ENCODE data around the gene UTS2B.

UTS2B gene

GRCh38 chr3:191380001-191380400 lies 49.7 kb upstream of the UTS2B start:
- TF ChIP-seq ZFP3 (tag by site-specific recombination; IDR thresholded peaks at IDR 0.05; ENCODE audit: low read depth) (no peak), ZNF10 (tag by site-specific recombination; IDR thresholded peaks at IDR 0.05) (no peak), ZFP41 (tag by site-specific recombination; IDR thresholded peaks at IDR 0.05; ENCODE audit: borderline replicate concordance) (no peak), GFI1B (tag by site-specific recombination; IDR thresholded peaks at IDR 0.05) (no peak), ZNF670 (tag by site-specific recombination; IDR thresholded peaks at IDR 0.05; ENCODE audit: low read depth) (no peak), ZNF785 (tag by site-specific recombination; IDR thresholded peaks at IDR 0.05) (no peak), ZBTB8A (tag by site-specific recombination; IDR thresholded peaks at IDR 0.05) (no peak), OVOL3 (tag by site-specific recombination; IDR thresholded peaks at IDR 0.05) (no peak), ZNF48 (tag by site-specific recombination; IDR thresholded peaks at IDR 0.05) (no peak), ZNF423 (tag by site-specific recombination; IDR thresholded peaks at IDR 0.05) (no peak), ZNF394 (tag by site-specific recombination; IDR thresholded peaks at IDR 0.05; ENCODE audit: borderline replicate concordance) (no peak), GLIS1 (tag by site-specific recombination; IDR thresholded peaks at IDR 0.05) (no peak), ZNF639 (tag by site-specific recombination; IDR thresholded peaks at IDR 0.05) (no peak), ZNF350 (tag by site-specific recombination; IDR thresholded peaks at IDR 0.05) (no peak), ZNF433 (tag by site-specific recombination; IDR thresholded peaks at IDR 0.05; ENCODE audit: low read depth) (no peak), ZNF629 (tag by site-specific recombination; IDR thresholded peaks at IDR 0.05) (no peak), ZNF76 (tag by site-specific recombination; IDR thresholded peaks at IDR 0.05; ENCODE audit: borderline replicate concordance, low read depth) (no peak)
- TF ChIP-seq, protein P1, sequence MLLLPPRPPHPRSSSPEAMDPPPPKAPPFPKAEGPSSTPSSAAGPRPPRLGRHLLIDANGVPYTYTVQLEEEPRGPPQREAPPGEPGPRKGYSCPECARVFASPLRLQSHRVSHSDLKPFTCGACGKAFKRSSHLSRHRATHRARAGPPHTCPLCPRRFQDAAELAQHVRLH (tag by site-specific recombination; IDR thresholded peaks at IDR 0.05) = no peak
- TF ChIP-seq, protein P2, sequence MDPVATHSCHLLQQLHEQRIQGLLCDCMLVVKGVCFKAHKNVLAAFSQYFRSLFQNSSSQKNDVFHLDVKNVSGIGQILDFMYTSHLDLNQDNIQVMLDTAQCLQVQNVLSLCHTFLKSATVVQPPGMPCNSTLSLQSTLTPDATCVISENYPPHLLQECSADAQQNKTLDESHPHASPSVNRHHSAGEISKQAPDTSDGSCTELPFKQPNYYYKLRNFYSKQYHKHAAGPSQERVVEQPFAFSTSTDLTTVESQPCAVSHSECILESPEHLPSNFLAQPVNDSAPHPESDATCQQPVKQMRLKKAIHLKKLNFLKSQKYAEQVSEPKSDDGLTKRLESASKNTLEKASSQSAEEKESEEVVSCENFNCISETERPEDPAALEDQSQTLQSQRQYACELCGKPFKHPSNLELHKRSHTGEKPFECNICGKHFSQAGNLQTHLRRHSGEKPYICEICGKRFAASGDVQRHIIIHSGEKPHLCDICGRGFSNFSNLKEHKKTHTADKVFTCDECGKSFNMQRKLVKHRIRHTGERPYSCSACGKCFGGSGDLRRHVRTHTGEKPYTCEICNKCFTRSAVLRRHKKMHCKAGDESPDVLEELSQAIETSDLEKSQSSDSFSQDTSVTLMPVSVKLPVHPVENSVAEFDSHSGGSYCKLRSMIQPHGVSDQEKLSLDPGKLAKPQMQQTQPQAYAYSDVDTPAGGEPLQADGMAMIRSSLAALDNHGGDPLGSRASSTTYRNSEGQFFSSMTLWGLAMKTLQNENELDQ (tag by site-specific recombination; IDR thresholded peaks at IDR 0.05; ENCODE audit: low read depth) = no peak
- TF ChIP-seq, protein P3, sequence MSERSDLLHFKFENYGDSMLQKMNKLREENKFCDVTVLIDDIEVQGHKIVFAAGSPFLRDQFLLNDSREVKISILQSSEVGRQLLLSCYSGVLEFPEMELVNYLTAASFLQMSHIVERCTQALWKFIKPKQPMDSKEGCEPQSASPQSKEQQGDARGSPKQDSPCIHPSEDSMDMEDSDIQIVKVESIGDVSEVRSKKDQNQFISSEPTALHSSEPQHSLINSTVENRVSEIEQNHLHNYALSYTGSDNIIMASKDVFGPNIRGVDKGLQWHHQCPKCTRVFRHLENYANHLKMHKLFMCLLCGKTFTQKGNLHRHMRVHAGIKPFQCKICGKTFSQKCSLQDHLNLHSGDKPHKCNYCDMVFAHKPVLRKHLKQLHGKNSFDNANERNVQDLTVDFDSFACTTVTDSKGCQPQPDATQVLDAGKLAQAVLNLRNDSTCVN (tag by site-specific recombination; optimal IDR thresholded peaks at IDR 0.05) = no peak
- ChIA-PET POLR2A (interaction anchor here (0.7 kb wide), 1 partner anchor 28 kb away, joined by 4 read pairs; no protein-coding TSS in a partner anchor), CTCF (no interaction called here)
- Histone ChIP-seq H3K27ac (ENCODE audit: extremely low read depth, low read depth, low read length) (no peak overlapping the region), H3K4me1 (ENCODE audit: control insufficient read depth, insufficient read depth, low read length) (peaks cover 10% of the 10 kb centered on the region), H3K4me3 (ENCODE audit: low read depth, low read length) (no peak overlapping the region), H3K9me3 (ENCODE audit: control insufficient read depth, insufficient read depth, low read depth, low read length) (no peaks in the 10 kb centered on the region), H3K36me3 (ENCODE audit: control insufficient read depth in 2 of 2, insufficient read depth in 1 of 2, low read length in 2 of 2) (peaks cover 0 to 56% of the 10 kb centered on the region in 2 experiments; a peak in 2 of 3 replicates)

GRCh38 chr3:191379446-191379845 lies 49.1 kb upstream of the UTS2B start:
- Histone ChIP-seq H3K9me3 (ENCODE audit: control insufficient read depth, insufficient read depth, low read depth, low read length) (no peaks in the 10 kb centered on the region), H3K27ac (ENCODE audit: extremely low read depth, low read depth, low read length) (no peak overlapping the region), H3K4me3 (ENCODE audit: low read depth, low read length) (no peak overlapping the region), H3K4me1 (ENCODE audit: control insufficient read depth, insufficient read depth, low read length) (peaks cover 10% of the 10 kb centered on the region), H3K36me3 (ENCODE audit: control insufficient read depth in 2 of 2, insufficient read depth in 1 of 2, low read length in 2 of 2) (peaks cover 0 to 55% of the 10 kb centered on the region in 2 experiments; a peak in 2 of 3 replicates)
- POLR2A ChIA-PET = interaction anchor here (0.7 kb wide), 1 partner anchor 29 kb away, joined by 4 read pairs; no protein-coding TSS in a partner anchor
- CTCF ChIA-PET = no interaction called here
- TF ChIP-seq, protein P4, sequence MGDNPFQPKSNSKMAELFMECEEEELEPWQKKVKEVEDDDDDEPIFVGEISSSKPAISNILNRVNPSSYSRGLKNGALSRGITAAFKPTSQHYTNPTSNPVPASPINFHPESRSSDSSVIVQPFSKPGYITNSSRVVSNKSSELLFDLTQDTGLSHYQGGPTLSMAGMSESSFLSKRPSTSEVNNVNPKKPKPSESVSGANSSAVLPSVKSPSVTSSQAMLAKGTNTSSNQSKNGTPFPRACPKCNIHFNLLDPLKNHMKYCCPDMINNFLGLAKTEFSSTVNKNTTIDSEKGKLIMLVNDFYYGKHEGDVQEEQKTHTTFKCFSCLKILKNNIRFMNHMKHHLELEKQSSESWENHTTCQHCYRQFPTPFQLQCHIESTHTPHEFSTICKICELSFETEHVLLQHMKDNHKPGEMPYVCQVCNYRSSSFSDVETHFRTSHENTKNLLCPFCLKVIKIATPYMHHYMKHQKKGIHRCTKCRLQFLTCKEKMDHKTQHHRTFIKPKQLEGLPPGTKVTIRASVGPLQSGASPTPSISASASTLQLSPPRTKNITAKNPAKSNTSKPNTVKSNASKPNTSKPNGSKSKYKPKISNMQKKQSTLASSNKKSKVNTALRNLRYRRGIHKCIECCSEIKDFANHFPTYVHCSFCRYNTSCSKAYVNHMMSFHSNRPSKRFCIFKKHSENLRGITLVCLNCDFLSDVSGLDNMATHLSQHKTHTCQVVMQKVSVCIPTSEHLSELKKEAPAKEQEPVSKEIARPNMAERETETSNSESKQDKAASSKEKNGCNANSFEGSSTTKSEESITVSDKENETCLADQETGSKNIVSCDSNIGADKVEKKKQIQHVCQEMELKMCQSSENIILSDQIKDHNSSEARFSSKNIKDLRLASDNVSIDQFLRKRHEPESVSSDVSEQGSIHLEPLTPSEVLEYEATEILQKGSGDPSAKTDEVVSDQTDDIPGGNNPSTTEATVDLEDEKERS (tag by site-specific recombination; IDR thresholded peaks at IDR 0.05) = no peak
- TF ChIP-seq INSM2 (tag by site-specific recombination; IDR thresholded peaks at IDR 0.05) (no peak), ZNF629 (tag by site-specific recombination; IDR thresholded peaks at IDR 0.05) (no peak)
- TF ChIP-seq, protein P5, sequence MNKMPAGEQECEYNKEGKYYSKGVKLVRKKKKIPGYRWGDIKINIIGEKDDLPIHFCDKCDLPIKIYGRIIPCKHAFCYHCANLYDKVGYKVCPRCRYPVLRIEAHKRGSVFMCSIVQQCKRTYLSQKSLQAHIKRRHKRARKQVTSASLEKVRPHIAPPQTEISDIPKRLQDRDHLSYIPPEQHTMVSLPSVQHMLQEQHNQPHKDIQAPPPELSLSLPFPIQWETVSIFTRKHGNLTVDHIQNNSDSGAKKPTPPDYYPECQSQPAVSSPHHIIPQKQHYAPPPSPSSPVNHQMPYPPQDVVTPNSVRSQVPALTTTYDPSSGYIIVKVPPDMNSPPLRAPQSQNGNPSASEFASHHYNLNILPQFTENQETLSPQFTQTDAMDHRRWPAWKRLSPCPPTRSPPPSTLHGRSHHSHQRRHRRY (tag by site-specific recombination; IDR thresholded peaks at IDR 0.05) = no peak

All from HEK293 (cell line).